Uterus (tissue), 4 donors: ENCODE data around the gene SLC38A11. TPM values are rescaled to one million over a fixed set of nuclear protein-coding genes. Genes with fewer than 3 reads are reported as not detected.

Source experiments
- DNase-seq, 2 donors: peaks; one replicate each; pipeline ENCODE4 v3.0.0-alpha.2; 2019 to 2020
- H3K27ac ChIP-seq, 2 donors: fragments of 200-600 bp; sonication (generic); 1 replicate in 1 of 2; 2 replicates in 1 of 2; pipeline ENCODE4 v1.5.1; 2016 to 2018
- H3K27me3 ChIP-seq, 2 donors: fragments of 200-600 bp; sonication (generic); one replicate each; pipeline ENCODE4 v1.5.1; 2018 to 2019; ENCODE audit warnings: control low read depth in 1 of 2
- H3K36me3 ChIP-seq, 2 donors: fragments of 200-600 bp; sonication (generic); one replicate each; pipeline ENCODE4 v1.5.1; 2019; ENCODE audit warnings: control low read depth in 1 of 2
- H3K4me1 ChIP-seq, 2 donors: fragments of 200-600 bp; sonication (generic); one replicate each; pipeline ENCODE4 v1.5.1; 2018 to 2019; ENCODE audit warnings: control low read depth in 1 of 2
- H3K4me3 ChIP-seq, 2 donors: fragments of 200-600 bp; sonication (generic); 1 replicate in 1 of 2; 2 replicates in 1 of 2; pipeline ENCODE4 v1.5.1; 2018 to 2019; ENCODE audit warnings: mild to moderate bottlenecking in 1 of 2
- H3K9me3 ChIP-seq, 2 donors: fragments of 200-600 bp; sonication (generic); one replicate each; pipeline ENCODE4 v1.5.1; 2019; ENCODE audit warnings: control low read depth in 1 of 2
- CTCF ChIP-seq, 4 experiments: fragments of 200-600 bp in 2 of 4; fragments of 450-650 bp in 2 of 4; sonication (generic) in 2 of 4; IDR thresholded peaks; one replicate each; pipeline ENCODE4 v1.5.1; 2016 to 2019; ENCODE audit warnings: antibody characterized with exemption in 4 of 4, mild to moderate bottlenecking in 2 of 4, moderate library complexity in 1 of 4
- POLR2A ChIP-seq, 2 donors: fragments of 450-650 bp; IDR thresholded peaks; one replicate each; pipeline ENCODE4 v1.6.1; 2016; ENCODE audit warnings: antibody characterized with exemption in 2 of 2, mild to moderate bottlenecking in 1 of 2, moderate library complexity in 1 of 2
- intact Hi-C: fragments of 100-400 bp; cut with DNase I; formaldehyde crosslinking; loops from one replicate; pipeline ENCODE4 v1.15.1; 2023; ENCODE audit warnings: low total_unique reads
- total RNA-seq, 4 donors: library from RNA; depleted of rRNA in 3 of 4; stranded (reverse); fragments of >200 nt in 3 of 4; gene quantifications; one replicate each; pipeline versions ENCODE4 v1.1.0 to v1.2.4, GENCODE V29; 2014 to 2023
- donor health status: DM: yes; HTN: yes; CAD: no.

SLC38A11 gene
- total RNA-seq, 4 donors from 2014 or later, result under 0.01 to 3.2 (median 1.3) TPM

GRCh38 chr2:164887434-164888144 is 67.7 kb downstream of the SLC38A11 start:
- intact Hi-C loops, result no loop called here
- Histone ChIP-seq H3K4me3 (no peak overlapping the region), H3K9me3 (no peaks in the 10 kb centered on the region), H3K4me1 (no peaks in the 10 kb centered on the region), H3K27ac (no peak overlapping the region), H3K27me3 (no peaks in the 10 kb centered on the region), H3K36me3 (no peaks in the 10 kb centered on the region)
- TF ChIP-seq CTCF (IDR thresholded peaks at IDR 0.05) (no peak), POLR2A (IDR thresholded peaks at IDR 0.05) (no peak)
- no peak for DNase-seq

DNA sequence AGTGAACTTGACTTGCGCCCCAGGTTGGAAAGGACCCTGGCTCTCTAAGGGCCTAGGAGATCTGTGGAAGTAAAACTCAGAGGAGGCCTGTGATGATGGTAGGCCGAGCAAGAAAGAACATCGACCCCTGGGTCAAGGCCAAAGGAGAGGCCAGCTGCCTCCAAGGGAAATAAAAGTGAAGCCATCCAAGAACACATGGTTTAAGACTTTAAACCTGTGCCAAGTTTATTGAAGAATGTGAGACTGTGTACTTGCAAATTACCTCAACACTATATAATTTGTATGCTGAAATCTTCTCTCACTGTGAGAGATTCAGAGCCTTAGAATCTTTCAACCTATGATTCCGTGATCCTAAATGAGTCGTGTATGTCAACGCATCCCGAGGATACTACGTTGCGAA is 73.0 kb downstream of the SLC38A11 start:
- Histone ChIP-seq H3K36me3 (no peaks in the 10 kb centered on the region), H3K4me3 (no peak overlapping the region), H3K27me3 (no peaks in the 10 kb centered on the region), H3K4me1 (no peaks in the 10 kb centered on the region), H3K9me3 (no peaks in the 10 kb centered on the region), H3K27ac (peak overlapping the region in 1 of 2 donors; percentile 1)
- DNase-seq, result no peak
- TF ChIP-seq POLR2A (IDR thresholded peaks at IDR 0.05) (no peak), CTCF (IDR thresholded peaks at IDR 0.05) (no peak)
- intact Hi-C loops, result no loop called here

GRCh38 chr2:164881524-164881923 is 73.8 kb downstream of the SLC38A11 start:
- H3K4me3 ChIP-seq, result no peak overlapping the region
- H3K27ac ChIP-seq, result no peak overlapping the region
- H3K27me3 ChIP-seq, result no peaks in the 10 kb centered on the region
- intact Hi-C loops, result no loop called here
- H3K36me3 ChIP-seq, result no peaks in the 10 kb centered on the region
- DNase-seq, result no peak
- H3K9me3 ChIP-seq, result no peaks in the 10 kb centered on the region
- no peaks in the 10 kb centered on the region for H3K4me1 ChIP-seq
- TF ChIP-seq CTCF (IDR thresholded peaks at IDR 0.05), result no peak
- no peak for TF ChIP-seq POLR2A (IDR thresholded peaks at IDR 0.05)

DNA sequence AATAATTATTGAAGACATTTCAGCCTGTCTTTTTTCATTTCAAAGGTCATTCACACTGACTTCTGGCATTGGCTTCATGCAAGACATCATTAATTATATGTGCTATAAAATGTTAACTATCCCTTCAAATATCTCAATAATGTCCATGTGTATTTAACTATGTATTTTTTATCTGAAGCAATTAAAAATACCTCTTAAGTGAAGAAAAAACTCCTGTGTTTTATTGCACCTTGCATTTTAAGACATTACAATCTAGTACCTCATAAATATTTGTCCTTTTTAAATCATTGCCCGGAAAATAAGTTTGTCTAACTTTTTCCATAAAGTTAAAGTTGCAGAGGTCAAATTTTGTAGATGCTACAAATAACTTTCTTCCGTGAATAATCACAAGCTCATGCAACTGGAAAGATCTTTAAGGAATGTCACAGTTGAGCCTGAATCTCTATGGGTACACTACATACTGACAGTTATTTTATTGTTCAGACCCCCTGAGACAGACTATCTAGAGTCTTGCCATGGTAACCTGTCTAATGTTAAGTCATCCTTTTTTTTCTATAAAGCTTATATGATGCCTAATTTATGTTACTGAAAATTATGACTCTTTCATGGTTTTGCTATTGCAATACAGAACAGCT is 75.3 kb downstream of the SLC38A11 start:
- no peak for DNase-seq
- TF ChIP-seq CTCF (IDR thresholded peaks at IDR 0.05) (no peak), POLR2A (IDR thresholded peaks at IDR 0.05) (no peak)
- Histone ChIP-seq H3K4me1 (no peaks in the 10 kb centered on the region), H3K4me3 (no peak overlapping the region), H3K27ac (no peak overlapping the region), H3K27me3 (no peaks in the 10 kb centered on the region), H3K36me3 (no peaks in the 10 kb centered on the region), H3K9me3 (no peaks in the 10 kb centered on the region)
- intact Hi-C loops, result no loop called here

DNA sequence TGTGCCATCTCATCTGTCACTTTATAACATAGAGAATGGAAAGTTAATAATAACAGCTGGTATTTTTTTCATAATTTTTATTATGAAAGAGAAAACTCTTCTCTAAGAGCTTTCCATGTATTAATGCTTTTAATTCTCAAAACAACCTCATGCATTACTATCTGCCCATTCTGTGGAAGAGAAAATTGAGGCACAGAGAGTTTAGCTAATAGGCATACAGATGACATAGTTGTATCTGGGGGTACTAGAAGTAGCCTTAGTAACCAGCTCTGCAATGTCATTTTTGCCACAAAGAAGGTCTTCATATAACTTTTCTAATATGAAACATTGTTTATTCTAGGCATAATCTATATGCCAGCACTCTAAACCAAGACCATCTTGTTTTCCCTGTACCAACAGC is 77.4 kb downstream of the SLC38A11 start:
- Histone ChIP-seq H3K27me3 (no peaks in the 10 kb centered on the region), H3K36me3 (no peaks in the 10 kb centered on the region), H3K4me1 (no peaks in the 10 kb centered on the region), H3K4me3 (no peak overlapping the region), H3K27ac (no peak overlapping the region), H3K9me3 (no peaks in the 10 kb centered on the region)
- no peak for DNase-seq
- intact Hi-C loops, result no loop called here
- TF ChIP-seq POLR2A (IDR thresholded peaks at IDR 0.05), result no peak
- no peak for TF ChIP-seq CTCF (IDR thresholded peaks at IDR 0.05)
